ENCODE data around the gene ERC2. TPM values are rescaled to one million over a fixed set of nuclear protein-coding genes. Genes with fewer than 3 reads are reported as not detected.

Gene ERC2
- total and polyA plus RNA-seq, 2 of the 8 experiments (the other 6 are each of a cell fraction or from before 2014, with no cell fraction given), result 16.4 to 22.8 TPM

GRCh38 chr3:55963601-55964000 lies 504.7 kb downstream of the ERC2 start:
- H4K20me1 ChIP-seq (replicated peaks in 1 of 2; ENCODE audit: control insufficient read depth in 1 of 2, insufficient read depth in 2 of 2, low read length in 2 of 2), result no peaks in the 10 kb centered on the region
- CTCF ChIA-PET (ENCODE audit: partially characterized antibody), result no interaction called here
- H3K4me1 ChIP-seq (replicated peaks in 1 of 4; ENCODE audit: control insufficient read depth in 3 of 4, insufficient read depth in 4 of 4, low read length in 3 of 4), result no peaks in the 10 kb centered on the region

More at GRCh38 chr3:55963601-55964000, 504.7 kb downstream of the ERC2 start:
- Histone ChIP-seq H3K79me1 (ENCODE audit: low read depth, low read length) (no peaks in the 10 kb centered on the region), H3K18ac (ENCODE audit: extremely low read depth, low read length) (no peak overlapping the region), H3K23ac (ENCODE audit: insufficient read length) (no peak overlapping the region), H4K5ac (ENCODE audit: insufficient read length, low read depth, low read length) (no peak overlapping the region), H3K23me2 (ENCODE audit: low read depth, low read length) (no peaks in the 10 kb centered on the region), H3K79me2 (ENCODE audit: control insufficient read depth in 1 of 2, insufficient read depth in 2 of 2, low read length in 2 of 2) (no peaks in the 10 kb centered on the region), H3K36me3 (ENCODE audit: control insufficient read depth in 2 of 4, insufficient read depth in 4 of 4, low read length in 3 of 4) (no peaks in the 10 kb centered on the region), H3K9ac (replicated peaks in 1 of 4; ENCODE audit: extremely low read depth in 1 of 4, low read depth in 3 of 4, low read length in 3 of 4) (no peak overlapping the region), H2BK5ac (ENCODE audit: low read depth, low read length) (no peak overlapping the region), H3K56ac (replicated peaks; ENCODE audit: insufficient read length, low read depth, low read length) (no peak overlapping the region), H2AFZ (ENCODE audit: low read length) (no peak overlapping the region), H4K8ac (ENCODE audit: extremely low read depth, insufficient read depth, low read length) (no peak overlapping the region), H4K91ac (replicated peaks; ENCODE audit: insufficient read length, low read length) (no peak overlapping the region), H3K27me3 (replicated peaks in 1 of 4; ENCODE audit: control insufficient read depth in 3 of 4, extremely low read depth in 1 of 4, insufficient read depth in 3 of 4, low read length in 3 of 4) (no peaks in the 10 kb centered on the region), H2BK120ac (replicated peaks; ENCODE audit: low read depth, low read length) (no peak overlapping the region), H2BK20ac (ENCODE audit: low read length) (no peak overlapping the region), H2AK5ac (ENCODE audit: low read depth, low read length) (no peak overlapping the region), H2BK15ac (ENCODE audit: low read length) (no peak overlapping the region), H3K4me2 (ENCODE audit: insufficient read depth in 1 of 2, low read depth in 2 of 2, low read length in 2 of 2) (no peak overlapping the region), H3K4me3 (ENCODE audit: extremely low read depth in 1 of 4, insufficient read depth in 2 of 4, low read depth in 3 of 4, low read length in 4 of 4) (no peak overlapping the region), H3K14ac (ENCODE audit: insufficient read length) (no peak overlapping the region), H3K4ac (replicated peaks; ENCODE audit: insufficient read length, low read depth, low read length) (no peak overlapping the region), H3K27ac (ENCODE audit: low read depth, low read length) (no peak overlapping the region), H3K9me3 (ENCODE audit: insufficient read depth in 2 of 2, low read depth in 1 of 2, low read length in 1 of 2) (no peaks in the 10 kb centered on the region), H2BK12ac (ENCODE audit: low read depth, low read length) (no peak overlapping the region)
- TF ChIP-seq CBX5 (IDR thresholded peaks at IDR 0.05; ENCODE audit: low read depth, low read length), result no peak
- no peak for TF ChIP-seq KDM4A (IDR thresholded peaks at IDR 0.05; ENCODE audit: low read depth, low read length, severe bottlenecking)
- TF ChIP-seq POLR2AphosphoS5 (IDR thresholded peaks at IDR 0.05; ENCODE audit: low read depth, low read length), result no peak
- TF ChIP-seq EGR1 (IDR thresholded peaks at IDR 0.05; ENCODE audit: borderline replicate concordance, low read depth, low read length), result no peak
- TF ChIP-seq CHD1 (IDR thresholded peaks at IDR 0.05; ENCODE audit: low read depth, low read length), result no peak
- TF ChIP-seq SUZ12 (IDR thresholded peaks at IDR 0.05; ENCODE audit: low read length), result no peak
- no peak for TF ChIP-seq TAF1 (IDR thresholded peaks at IDR 0.05; ENCODE audit: low read depth, low read length)
- no peak for TF ChIP-seq KDM5A (IDR thresholded peaks at IDR 0.05; ENCODE audit: low read length)
- no peak for TF ChIP-seq PHF8 (conservative IDR thresholded peaks at IDR 0.05; ENCODE audit: low read depth, low read length)
- no peak for TF ChIP-seq SRF (IDR thresholded peaks at IDR 0.05; ENCODE audit: low read depth, low read length)
- no peak for TF ChIP-seq BACH1 (IDR thresholded peaks at IDR 0.05; ENCODE audit: low read length)
- POLR2A ChIA-PET (ENCODE audit: partially characterized antibody), result no interaction called here
- 89% methylated on average over 6 of the region's 6 CpGs; no CpG with 5 or more reads in 1 of the 2 experiments for WGBS, 2 experiments (ENCODE audit: extremely low coverage in 1 of 2, insufficient coverage in 1 of 2, insufficient read length in 1 of 2, insufficient replicate concordance in 2 of 2, low coverage in 1 of 2, low lambda C conversion rate in 2 of 2, missing lambda C conversion rate in 1 of 2)
- FAIRE-seq (no peak), DNase-seq (ENCODE audit: low read depth in 1 of 2, low spot score in 2 of 2) (no peak)

Measured in H1 (cell line).